ENCODE data around the gene DEPDC1.

GRCh38 chr1:68484618-68485017 is 12.3 kb downstream of the DEPDC1 start:
- TF ChIP-seq MAX (CRISPR knock-in tag; IDR thresholded peaks at IDR 0.05) (no peak), HMGA2 (CRISPR knock-in tag; IDR thresholded peaks at IDR 0.05) (no peak), JUN (CRISPR knock-in tag; IDR thresholded peaks at IDR 0.05) (no peak), CTCF (IDR thresholded peaks at IDR 0.05) (no peak), ZNF121 (CRISPR knock-in tag; IDR thresholded peaks at IDR 0.05) (no peak), CDX4 (CRISPR knock-in tag; IDR thresholded peaks at IDR 0.05; ENCODE audit: borderline replicate concordance) (no peak), FOXP1 (CRISPR knock-in tag; IDR thresholded peaks at IDR 0.05; ENCODE audit: borderline replicate concordance) (no peak), ZNF232 (CRISPR knock-in tag; IDR thresholded peaks at IDR 0.05) (no peak), ZNF263 (CRISPR knock-in tag; IDR thresholded peaks at IDR 0.05; ENCODE audit: low read depth) (no peak), USF2 (CRISPR knock-in tag; IDR thresholded peaks at IDR 0.05) (no peak), ZNF219 (CRISPR knock-in tag; IDR thresholded peaks at IDR 0.05; ENCODE audit: borderline replicate concordance) (no peak)
